Spleen (tissue), 11 donors: ENCODE results near the gene CFAP70. TPM values are rescaled to one million over a fixed set of nuclear protein-coding genes. Genes with fewer than 3 reads are reported as not detected.

ENCODE experiments used
- DNase-seq: peaks from one replicate; pipeline ENCODE4 v3.0.0-alpha.2; 2020
- H3K27ac ChIP-seq, 8 donors: fragments of 200-600 bp; sonication (generic) in 7 of 8; 1 replicate in 4 of 8; 2 replicates in 4 of 8; pipeline versions ENCODE4 v1.5.0 to v1.8.0; 2016 to 2021; ENCODE audit warnings: inconsistent platforms in 4 of 8, mild to moderate bottlenecking in 4 of 8, moderate library complexity in 1 of 8
- H3K27me3 ChIP-seq, 7 donors: fragments of 200-600 bp; sonication (generic) in 6 of 7; replicated peaks in 1 of 7; 1 replicate in 4 of 7; 2 replicates in 3 of 7; pipeline versions ENCODE4 v1.5.0 to v1.8.0; 2016 to 2021; ENCODE audit warnings: inconsistent platforms in 3 of 7, mild to moderate bottlenecking in 1 of 7
- H3K36me3 ChIP-seq, 6 donors: fragments of 200-600 bp; sonication (generic) in 5 of 6; 1 replicate in 4 of 6; 2 replicates in 2 of 6; pipeline versions ENCODE4 v1.5.0 to v1.8.0; 2016 to 2021; ENCODE audit warnings: inconsistent platforms in 2 of 6
- H3K4me1 ChIP-seq, 6 donors: fragments of 200-600 bp; sonication (generic) in 5 of 6; 1 replicate in 3 of 6; 2 replicates in 3 of 6; pipeline versions ENCODE4 v1.5.0 to v1.8.0; 2016 to 2021; ENCODE audit warnings: inconsistent platforms in 3 of 6
- H3K4me3 ChIP-seq, 8 donors: fragments of 200-600 bp; sonication (generic) in 7 of 8; 1 replicate in 4 of 8; 2 replicates in 4 of 8; pipeline versions ENCODE4 v1.5.0 to v1.8.0; 2016 to 2021; ENCODE audit warnings: inconsistent platforms in 4 of 8, mild to moderate bottlenecking in 4 of 8, moderate library complexity in 2 of 8
- H3K9me3 ChIP-seq, 8 donors: fragments of 200-600 bp; sonication (generic) in 7 of 8; 1 replicate in 4 of 8; 2 replicates in 4 of 8; pipeline versions ENCODE4 v1.5.0 to v1.8.0; 2016 to 2021; ENCODE audit warnings: inconsistent platforms in 4 of 8
- POLR2A ChIP-seq, 3 donors: fragments of 450-650 bp; IDR thresholded peaks; one replicate each; pipeline ENCODE4 v1.5.1; 2017; ENCODE audit warnings: antibody characterized with exemption in 3 of 3, mild to moderate bottlenecking in 1 of 3
- POLR2AphosphoS5 ChIP-seq, 3 donors: sonication (generic); formaldehyde crosslinking; IDR thresholded peaks; one replicate each; pipeline ENCODE4 v1.5.1; 2017; ENCODE audit warnings: antibody characterized with exemption in 3 of 3
- WGBS, 5 donors: extraction: QIAGEN DNeasy Blood & Tissue Kit in 3 of 5; methylation state at CpG; one replicate each; pipeline versions ENCODE4 v1.1.5 to v1.1.7; 2013 to 2018; 5-methylcytosine and 5-hydroxymethylcytosine counted together
- intact Hi-C: fragments of 100-400 bp; cut with DNase I; formaldehyde crosslinking; loops from one replicate; pipeline ENCODE4 v1.15.0; 2023; ENCODE audit warnings: low total_unique reads
- polyA plus RNA-seq, 3 donors: library from polyadenylated mRNA; stranded (reverse); fragments of 200-250 nt; gene quantifications; one replicate each; pipeline ENCODE4 v1.2.1, GENCODE V29; 2013
- small RNA-seq, 4 donors: library from RNA; depleted of rRNA; stranded (forward); fragments of <200 nt; gene quantifications; one replicate each; pipeline ENCODE3, GENCODE V24; 2016
- total RNA-seq, 7 donors: library from RNA; depleted of rRNA in 3 of 7; stranded (reverse); fragments of >200 nt in 3 of 7; fragmentation: NEBNext Ultra II Directional in 4 of 7; extraction: Animal tissue kit (Norgen Biotek cat#: 25700) in 4 of 7; gene quantifications; one replicate each; pipeline versions ENCODE4 v1.1.0 to v1.2.1, GENCODE V29; 2016 to 2021
- TF ChIP-seq, protein P1 (sequence below), 11 experiments: fragments of 200-600 bp in 7 of 11; fragments of 450-650 bp in 4 of 11; sonication (generic) in 4 of 11; IDR thresholded peaks in 8 of 11; conservative IDR thresholded peaks in 3 of 11; 1 replicate in 7 of 11; 2 replicates in 4 of 11; pipeline versions ENCODE4 v1.4.0 to v1.8.0; 2016 to 2021; ENCODE audit warnings: antibody characterized with exemption in 11 of 11, inconsistent platforms in 4 of 11, mild to moderate bottlenecking in 1 of 11
- donor health status: healthy with polysubstance abuse.
- donor health status: DM: no; HTN: no; CAD: no; lungs with moderate emphysema.
- donor health status: DM: no; HTN: no; CAD: no.
- donor health status: Bipolar disorder and iron deficiency.
- donor health status: healthy.
- donor health status: DM: no; HTN: no; CAD: no.
- donor health status: DM: yes; HTN: yes; CAD: no.

The CFAP70 gene
- total and polyA plus RNA-seq, 10 donors, result 1.3 to 5.7 (median 3.0) TPM

DNA sequence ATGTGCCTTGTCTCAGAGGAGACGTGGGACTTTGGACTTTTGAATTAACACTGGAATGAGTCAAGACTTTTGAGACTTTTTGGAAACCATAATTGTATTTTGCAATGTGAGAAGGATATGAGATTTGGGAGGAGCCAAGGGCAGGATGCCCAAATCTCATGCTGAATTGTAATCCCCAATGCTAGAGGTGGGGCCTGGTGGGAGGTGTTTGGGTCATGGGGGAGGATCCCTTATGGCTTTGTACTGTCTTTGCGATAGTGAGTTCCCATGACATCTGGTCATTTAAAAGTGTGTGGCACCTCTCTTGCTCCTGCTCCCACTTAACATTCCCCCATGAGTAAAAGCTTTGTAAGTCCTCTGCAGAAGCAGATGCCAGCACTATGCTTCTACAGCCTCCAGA lies 150.8 kb downstream of the CFAP70 start:
- intact Hi-C loops, result no loop called here
- WGBS, 5 donors, result 88 to 100% (median 93%) methylated on average over 2 of the region's 2 CpGs

GRCh38 chr10:73206385-73206784 lies 152.3 kb downstream of the CFAP70 start:
- no peak for DNase-seq
- no peaks in the 10 kb centered on the region for H3K4me1 ChIP-seq
- H3K4me3 ChIP-seq, result no peak overlapping the region
- no peaks in the 10 kb centered on the region for H3K27me3 ChIP-seq
- TF ChIP-seq POLR2A (IDR thresholded peaks at IDR 0.05) (no peak), POLR2AphosphoS5 (IDR thresholded peaks at IDR 0.05) (no peak)
- TF ChIP-seq, protein P1, sequence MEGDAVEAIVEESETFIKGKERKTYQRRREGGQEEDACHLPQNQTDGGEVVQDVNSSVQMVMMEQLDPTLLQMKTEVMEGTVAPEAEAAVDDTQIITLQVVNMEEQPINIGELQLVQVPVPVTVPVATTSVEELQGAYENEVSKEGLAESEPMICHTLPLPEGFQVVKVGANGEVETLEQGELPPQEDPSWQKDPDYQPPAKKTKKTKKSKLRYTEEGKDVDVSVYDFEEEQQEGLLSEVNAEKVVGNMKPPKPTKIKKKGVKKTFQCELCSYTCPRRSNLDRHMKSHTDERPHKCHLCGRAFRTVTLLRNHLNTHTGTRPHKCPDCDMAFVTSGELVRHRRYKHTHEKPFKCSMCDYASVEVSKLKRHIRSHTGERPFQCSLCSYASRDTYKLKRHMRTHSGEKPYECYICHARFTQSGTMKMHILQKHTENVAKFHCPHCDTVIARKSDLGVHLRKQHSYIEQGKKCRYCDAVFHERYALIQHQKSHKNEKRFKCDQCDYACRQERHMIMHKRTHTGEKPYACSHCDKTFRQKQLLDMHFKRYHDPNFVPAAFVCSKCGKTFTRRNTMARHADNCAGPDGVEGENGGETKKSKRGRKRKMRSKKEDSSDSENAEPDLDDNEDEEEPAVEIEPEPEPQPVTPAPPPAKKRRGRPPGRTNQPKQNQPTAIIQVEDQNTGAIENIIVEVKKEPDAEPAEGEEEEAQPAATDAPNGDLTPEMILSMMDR (IDR thresholded peaks at IDR 0.05 in 8 of 11, conservative IDR thresholded peaks at IDR 0.05 in 3 of 11), result no peak
- intact Hi-C loops, result no loop called here
- WGBS, 5 donors, result 93 to 99% (median 97%) methylated on average over 5 of the region's 5 CpGs
- peaks cover 0 to 52% (median 16%) of the 10 kb centered on the region in 6 donors for H3K36me3 ChIP-seq
- no peak overlapping the region for H3K27ac ChIP-seq
- peaks cover 0 to 4% (median 0%) of the 10 kb centered on the region in 8 donors for H3K9me3 ChIP-seq

More for the DNA sequence above, 150.8 kb downstream of the CFAP70 start:
- H3K4me3 ChIP-seq, result no peak overlapping the region
- peaks cover 0 to 4% (median 0%) of the 10 kb centered on the region in 8 donors for H3K9me3 ChIP-seq
- H3K27ac ChIP-seq, result no peak overlapping the region
- no peaks in the 10 kb centered on the region for H3K27me3 ChIP-seq
- H3K4me1 ChIP-seq, result no peaks in the 10 kb centered on the region
- H3K36me3 ChIP-seq, result peaks cover 0 to 61% (median 16%) of the 10 kb centered on the region in 6 donors
- DNase-seq, result no peak
- TF ChIP-seq POLR2A (IDR thresholded peaks at IDR 0.05) (no peak), POLR2AphosphoS5 (IDR thresholded peaks at IDR 0.05) (no peak)
- TF ChIP-seq, protein P1 (IDR thresholded peaks at IDR 0.05 in 8 of 11, conservative IDR thresholded peaks at IDR 0.05 in 3 of 11), result no peak

GRCh38 chr10:73205890-73206289 lies 152.8 kb downstream of the CFAP70 start:
- peaks cover 0 to 50% (median 13%) of the 10 kb centered on the region in 6 donors for H3K36me3 ChIP-seq
- H3K27me3 ChIP-seq, result no peaks in the 10 kb centered on the region
- H3K9me3 ChIP-seq, result peaks cover 0 to 4% (median 0%) of the 10 kb centered on the region in 8 donors
- no peak overlapping the region for H3K27ac ChIP-seq
- H3K4me3 ChIP-seq, result no peak overlapping the region
- H3K4me1 ChIP-seq, result no peaks in the 10 kb centered on the region
- no peak for DNase-seq
- TF ChIP-seq POLR2A (IDR thresholded peaks at IDR 0.05), result no peak
- TF ChIP-seq POLR2AphosphoS5 (IDR thresholded peaks at IDR 0.05), result no peak
- TF ChIP-seq, protein P1 (IDR thresholded peaks at IDR 0.05 in 8 of 11, conservative IDR thresholded peaks at IDR 0.05 in 3 of 11), result no peak
- intact Hi-C loops, result no loop called here
- 89 to 95% (median 92%) methylated on average over 1 of the region's 1 CpG for WGBS, 5 donors

DNA sequence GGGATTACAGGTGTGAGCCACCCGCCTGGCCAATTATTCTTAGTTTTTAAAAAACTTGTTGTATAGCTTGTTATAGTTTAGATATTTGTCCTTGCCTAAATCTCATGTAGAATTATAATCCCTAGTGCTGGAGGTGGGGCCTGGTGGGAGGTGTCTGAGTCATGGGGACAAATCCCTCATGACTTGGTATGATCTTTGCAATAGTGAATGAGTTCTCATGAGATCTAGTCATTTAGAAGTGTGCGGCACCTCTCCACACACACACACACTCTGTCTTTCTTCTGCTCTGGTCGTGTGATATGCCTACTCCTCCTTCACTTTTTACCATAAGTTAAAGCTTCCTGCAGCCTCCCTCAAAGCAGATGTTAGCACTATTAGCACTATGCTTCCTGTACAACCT lies 153.6 kb downstream of the CFAP70 start:
- WGBS, 5 donors, result 87 to 94% (median 93%) methylated on average over 3 of the region's 3 CpGs

More for the DNA sequence above, 153.6 kb downstream of the CFAP70 start:
- TF ChIP-seq, protein P1 (IDR thresholded peaks at IDR 0.05 in 8 of 11, conservative IDR thresholded peaks at IDR 0.05 in 3 of 11), result no peak
- TF ChIP-seq POLR2AphosphoS5 (IDR thresholded peaks at IDR 0.05) (no peak), POLR2A (IDR thresholded peaks at IDR 0.05) (no peak)
- Histone ChIP-seq H3K27ac (no peak overlapping the region), H3K27me3 (no peaks in the 10 kb centered on the region), H3K4me1 (no peaks in the 10 kb centered on the region), H3K4me3 (no peak overlapping the region), H3K9me3 (peaks cover 0 to 4% (median 0%) of the 10 kb centered on the region in 8 donors), H3K36me3 (peaks cover 0 to 48% (median 5%) of the 10 kb centered on the region in 6 donors)
- no peak for DNase-seq
- intact Hi-C loops, result no loop called here

Small RNA genes within 50 kb of the gene (small RNA-seq; reads per million reads assigned to genes)
- gene RF00019, result 0 reads per million in 4 donors
- 0 reads per million in 4 donors for gene RNU6-833P

Other genes with a start within 250 kb of the CFAP70 start
- gene NUDT13, start 248.4 kb downstream of the CFAP70 start, total RNA-seq, result 1 to 10 TPM; 1.4 to 3.3 (median 2.2) TPM
- 1 to 10 TPM; 1.9 to 3.1 (median 2.7) TPM for gene NUDT13, start 248.4 kb downstream of the CFAP70 start, polyA plus RNA-seq
- 10 to 100 TPM; 24.9 to 37.8 (median 32.1) TPM for gene ECD, start 190.9 kb downstream of the CFAP70 start, total RNA-seq
- 1 to 10 TPM; 7.3 to 9.8 (median 9.2) TPM for gene ECD, start 190.9 kb downstream of the CFAP70 start, polyA plus RNA-seq
- gene FAM149B1, start 190.7 kb downstream of the CFAP70 start, total RNA-seq, result 10 to 100 TPM; 13.5 to 24.5 (median 18.6) TPM
- 10 to 100 TPM; 11.9 to 13.4 (median 13.3) TPM for gene FAM149B1, start 190.7 kb downstream of the CFAP70 start, polyA plus RNA-seq
- gene DNAJC9, start 111.6 kb downstream of the CFAP70 start, total RNA-seq, result 10 to 100 TPM; 13.3 to 34.8 (median 21.7) TPM
- gene DNAJC9, start 111.6 kb downstream of the CFAP70 start, polyA plus RNA-seq, result 10 to 100 TPM; 12.1 to 21.1 (median 17.2) TPM
- 10 to 100 TPM; 33.2 to 63.2 (median 57.2) TPM for gene MRPS16, start 106.2 kb downstream of the CFAP70 start, total RNA-seq
- gene MRPS16, start 106.2 kb downstream of the CFAP70 start, polyA plus RNA-seq, result 10 to 100 TPM; 49.8 to 74.6 (median 64.6) TPM
- gene ANXA7, start 55.2 kb upstream of the CFAP70 start, total RNA-seq, result 100 to 1,000 TPM in 3 of 7 donors, 10 to 100 TPM in 4; 87.8 to 118 (median 97.9) TPM
- gene ANXA7, start 55.2 kb upstream of the CFAP70 start, polyA plus RNA-seq, result 10 to 100 TPM; 40.1 to 57.3 (median 46.4) TPM
- 1 to 10 TPM; 2.8 to 7.1 (median 4.1) TPM for gene MSS51, start 74.7 kb upstream of the CFAP70 start, total RNA-seq
- 1 to 10 TPM; 2.6 to 5.3 (median 3.2) TPM for gene MSS51, start 74.7 kb upstream of the CFAP70 start, polyA plus RNA-seq
- gene PPP3CB, start 137.2 kb upstream of the CFAP70 start, total RNA-seq, result 10 to 100 TPM; 37.2 to 61.2 (median 43.2) TPM
- gene PPP3CB, start 137.2 kb upstream of the CFAP70 start, polyA plus RNA-seq, result 10 to 100 TPM; 25.5 to 29.9 (median 27.4) TPM
- gene USP54, start 232.5 kb upstream of the CFAP70 start, total RNA-seq, result 10 to 100 TPM in 4 of 7 donors, 1 to 10 TPM in 3; 5.6 to 16.8 (median 10.6) TPM
- 1 to 10 TPM; 1.1 to 2.0 (median 1.7) TPM for gene USP54, start 232.5 kb upstream of the CFAP70 start, polyA plus RNA-seq